Measurements from ENCODE around the gene ABCD3. TPM values are rescaled to one million over a fixed set of nuclear protein-coding genes. Genes with fewer than 3 reads are reported as not detected.

Gene ABCD3
- total RNA-seq, 1 donor from 2014 or later: 31.1 TPM

DNA sequence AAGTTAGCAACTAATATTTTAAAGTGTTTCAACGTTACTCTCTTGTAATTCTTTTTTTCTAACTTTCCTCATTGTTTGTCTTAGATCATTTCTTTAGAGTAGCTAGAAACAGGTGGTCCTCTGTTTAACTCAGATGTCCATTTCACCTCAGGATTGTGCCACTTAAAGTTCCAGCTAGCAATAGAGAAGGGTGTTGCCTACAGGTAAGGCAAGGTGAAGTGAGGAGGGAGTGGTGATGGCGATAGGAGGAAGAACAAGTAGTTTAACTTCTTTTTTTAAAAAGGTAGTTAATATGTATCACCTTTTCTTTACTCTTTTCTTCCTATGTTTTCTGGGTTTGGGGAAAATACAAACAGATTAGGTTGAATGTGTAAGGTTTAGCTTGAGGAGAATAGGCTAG, 44.4 kb downstream of the ABCD3 start:
- no peak for DNase-seq (ENCODE audit: low spot score)

DNA sequence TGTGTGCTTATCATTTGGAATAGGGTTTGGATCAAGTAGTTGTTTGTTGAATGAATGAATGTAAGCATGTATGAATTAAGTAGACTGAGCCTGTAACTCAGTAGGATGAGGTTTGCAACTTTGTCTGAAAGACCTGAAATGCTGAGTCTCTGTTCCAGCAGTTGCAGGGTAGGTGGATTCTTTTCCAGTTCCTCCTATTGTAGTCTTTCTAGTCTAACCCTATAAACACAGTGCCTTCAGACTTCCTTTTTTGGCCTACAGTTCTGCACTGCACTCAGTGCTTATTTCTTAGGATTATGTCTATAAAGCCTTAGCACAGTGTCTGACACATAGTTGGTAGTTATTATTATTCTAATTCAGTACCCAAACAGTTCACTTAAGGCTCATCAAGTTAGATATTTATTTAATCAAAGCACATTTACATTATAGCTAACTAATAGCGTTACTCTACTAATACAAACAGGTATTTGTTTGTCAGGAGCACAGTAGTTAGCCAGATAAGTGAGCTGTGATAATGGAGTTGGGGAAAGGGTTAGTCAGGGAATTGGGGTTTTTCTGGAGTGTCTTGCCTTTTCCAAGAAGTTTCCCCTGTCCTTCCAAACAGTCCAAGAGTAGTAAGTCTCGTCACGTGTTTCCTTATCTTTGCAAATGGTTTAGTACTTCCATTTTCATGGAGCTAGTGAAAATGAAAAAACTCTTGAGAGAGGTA, 45.0 kb downstream of the ABCD3 start:
- DNase-seq (ENCODE audit: low spot score): no peak

- DNase-seq (ENCODE audit: low spot score): peak; percentile 43
Measured at GRCh38 chr1:94463765-94464330, 45.7 kb downstream of the ABCD3 start.

GRCh38 chr1:94468708-94469107, 50.5 kb downstream of the ABCD3 start:
- no peak for DNase-seq (ENCODE audit: low spot score)

DNA sequence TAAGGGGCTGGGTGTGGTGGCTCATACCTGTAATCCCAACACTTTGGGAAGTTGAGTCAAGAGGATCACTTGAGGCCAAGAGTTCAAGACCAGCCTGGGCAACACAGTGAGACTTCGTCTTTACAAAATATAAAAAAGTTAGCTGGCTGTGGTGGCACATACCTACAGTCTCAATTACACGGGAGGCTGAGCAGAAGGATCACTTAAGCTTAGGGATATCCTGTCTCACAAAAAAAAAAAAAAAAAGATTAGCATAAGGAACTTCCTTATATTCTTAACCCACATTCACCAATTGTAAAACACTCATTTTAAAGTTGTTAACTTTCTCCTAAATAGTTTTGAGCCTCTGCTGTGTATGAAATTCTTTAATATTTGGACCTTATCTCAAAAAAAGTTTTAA, 53.1 kb downstream of the ABCD3 start:
- DNase-seq (ENCODE audit: low spot score): no peak

DNA sequence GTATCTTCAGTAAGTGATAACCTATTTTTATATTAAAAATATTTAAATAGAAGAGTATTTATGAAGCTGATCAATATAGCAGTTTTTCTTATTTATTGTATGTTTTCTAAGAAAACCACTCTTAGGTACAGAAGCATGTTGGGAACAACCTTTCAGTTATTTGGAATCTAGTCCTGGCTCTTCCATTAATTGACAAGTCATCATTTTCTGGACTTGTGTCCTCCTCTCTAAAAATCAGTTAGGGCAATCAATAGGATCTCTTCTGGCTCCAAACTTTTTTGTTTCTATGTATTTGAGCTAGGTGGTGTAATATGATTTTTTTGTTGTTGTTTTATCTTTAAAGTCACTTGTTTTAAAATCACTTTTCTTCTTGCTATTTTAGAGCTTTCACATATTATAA, 57.0 kb downstream of the ABCD3 start:
- no peak for DNase-seq (ENCODE audit: low spot score)

- DNase-seq (ENCODE audit: low spot score): no peak
Measured at GRCh38 chr1:94479682-94480081, 61.5 kb downstream of the ABCD3 start.

GRCh38 chr1:94481473-94481933, 63.3 kb downstream of the ABCD3 start:
- peak; percentile 72 for DNase-seq (ENCODE audit: low spot score)

- DNase-seq (ENCODE audit: low spot score): no peak
Measured at GRCh38 chr1:94486990-94487389, 68.8 kb downstream of the ABCD3 start.

- DNase-seq (ENCODE audit: low spot score): no peak
Measured at GRCh38 chr1:94490556-94490955, 72.4 kb downstream of the ABCD3 start.

GRCh38 chr1:94496076-94496755, 78.0 kb downstream of the ABCD3 start:
- no peak for DNase-seq (ENCODE audit: low spot score)

- no peak for DNase-seq (ENCODE audit: low spot score)
Measured at GRCh38 chr1:94501426-94501825, 83.2 kb downstream of the ABCD3 start.

DNA sequence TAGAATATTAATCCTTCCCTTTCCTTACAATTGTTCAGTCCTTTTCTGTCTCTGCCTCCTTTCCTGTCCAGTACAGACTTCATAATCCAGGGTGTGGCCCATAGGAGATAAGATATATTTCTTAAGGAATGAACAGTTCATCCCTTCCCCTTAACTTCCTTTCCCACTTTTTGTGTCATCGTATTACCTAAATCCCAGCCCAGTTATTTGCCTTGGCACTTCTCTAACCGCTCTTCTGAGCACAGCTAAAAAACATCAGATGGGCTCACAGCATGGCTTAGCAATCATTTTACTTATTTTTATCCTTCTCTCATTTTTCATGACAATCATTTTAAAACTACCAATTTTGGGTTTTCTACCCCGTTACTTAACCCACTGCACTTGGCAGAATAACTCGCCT, 83.7 kb downstream of the ABCD3 start:
- DNase-seq (ENCODE audit: low spot score): peak; percentile 40

DNA sequence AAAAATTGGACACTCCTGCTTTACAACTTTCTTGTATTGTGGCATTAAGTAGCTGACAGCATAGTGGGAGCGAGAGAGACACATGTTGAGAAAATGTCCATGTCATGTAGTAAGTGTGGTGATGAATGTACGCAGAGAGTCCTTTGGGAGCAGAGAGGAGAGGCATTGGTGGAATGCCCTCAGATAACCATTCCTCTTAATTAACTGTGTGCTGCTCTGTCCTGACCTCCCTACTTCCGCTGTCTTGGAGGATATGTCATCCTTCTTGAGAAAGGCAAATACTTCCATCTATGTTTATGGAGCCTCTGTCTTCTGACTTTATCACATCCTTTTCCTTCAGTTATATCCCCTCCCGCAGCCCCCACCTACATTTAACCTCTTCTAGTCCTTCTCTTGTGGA, 85.0 kb downstream of the ABCD3 start:
- no peak for DNase-seq (ENCODE audit: low spot score)

GRCh38 chr1:94504601-94505000, 86.4 kb downstream of the ABCD3 start:
- no peak for DNase-seq (ENCODE audit: low spot score)

- no peak for DNase-seq (ENCODE audit: low spot score)
Measured at GRCh38 chr1:94512816-94513215, 94.6 kb downstream of the ABCD3 start.

GRCh38 chr1:94514095-94514727, 96.0 kb downstream of the ABCD3 start:
- DNase-seq (ENCODE audit: low spot score): peak; percentile 32

DNA sequence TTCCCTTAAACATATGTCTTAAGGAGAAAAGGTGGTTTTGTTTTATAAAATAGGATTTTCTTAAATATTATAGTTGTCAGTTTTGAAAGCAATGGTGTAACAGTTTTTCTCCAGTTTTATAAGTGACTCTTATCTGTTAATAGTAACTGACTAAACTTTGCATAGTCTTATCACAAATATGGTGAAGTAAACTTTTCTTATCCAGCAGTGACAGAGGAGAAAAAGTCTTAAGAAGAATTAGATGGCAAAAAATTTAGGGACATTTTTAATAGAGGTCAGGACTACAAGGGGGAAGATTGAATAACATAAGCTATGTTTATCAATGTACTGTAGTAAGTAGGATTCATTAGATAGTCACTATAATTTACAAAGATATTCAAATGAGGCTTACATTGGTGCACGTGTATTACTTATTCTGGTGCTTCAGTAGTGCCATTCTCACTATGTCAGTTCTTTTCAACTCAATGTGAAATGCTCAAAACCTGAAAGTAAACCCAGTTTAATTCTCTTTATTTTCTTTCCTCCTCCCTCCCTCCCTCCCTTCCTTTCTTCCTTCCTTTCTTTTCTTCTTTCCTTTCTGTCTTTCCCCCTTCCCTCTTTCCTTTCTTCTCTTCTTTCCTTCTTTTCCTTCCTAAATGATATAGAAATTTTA, 97.2 kb downstream of the ABCD3 start:
- DNase-seq (ENCODE audit: low spot score): no peak

GRCh38 chr1:94519351-94519750, 101.2 kb downstream of the ABCD3 start:
- no peak for DNase-seq (ENCODE audit: low spot score)

- DNase-seq (ENCODE audit: low spot score): peak; percentile 82
Measured at GRCh38 chr1:94522304-94522703, 104.1 kb downstream of the ABCD3 start.

DNA sequence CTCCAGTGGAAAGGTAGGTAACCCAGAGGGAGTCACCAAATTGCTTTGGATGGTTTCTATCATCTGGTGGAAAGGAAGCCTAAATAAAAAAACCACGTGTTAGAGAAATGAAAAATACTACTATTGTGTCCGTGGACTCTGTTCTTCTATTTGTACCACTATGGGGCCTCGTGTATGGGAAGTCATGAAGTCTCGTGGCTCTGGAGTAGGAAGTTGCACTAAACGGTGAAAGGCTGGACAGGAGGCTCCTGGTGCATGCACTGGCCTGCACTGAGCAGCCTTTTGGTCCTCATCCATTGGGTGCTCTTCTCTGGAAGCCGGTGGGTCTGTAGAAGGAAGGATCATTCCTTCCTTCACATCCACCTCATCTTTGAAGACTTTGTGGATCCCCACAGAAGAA, 106.3 kb downstream of the ABCD3 start:
- no peak for DNase-seq (ENCODE audit: low spot score)
